HG03159 (cell line): ENCODE measurements around the gene ASAP2.

Experiments used
- ATAC-seq: cut with Tn5 transposase; IDR thresholded peaks from one replicate; pipeline ENCODE4 v1.9.1; 2021; ENCODE audit warnings: mild to moderate bottlenecking, moderate library complexity; ENCODE audit not compliant: unreplicated experiment

Gene ASAP2

DNA sequence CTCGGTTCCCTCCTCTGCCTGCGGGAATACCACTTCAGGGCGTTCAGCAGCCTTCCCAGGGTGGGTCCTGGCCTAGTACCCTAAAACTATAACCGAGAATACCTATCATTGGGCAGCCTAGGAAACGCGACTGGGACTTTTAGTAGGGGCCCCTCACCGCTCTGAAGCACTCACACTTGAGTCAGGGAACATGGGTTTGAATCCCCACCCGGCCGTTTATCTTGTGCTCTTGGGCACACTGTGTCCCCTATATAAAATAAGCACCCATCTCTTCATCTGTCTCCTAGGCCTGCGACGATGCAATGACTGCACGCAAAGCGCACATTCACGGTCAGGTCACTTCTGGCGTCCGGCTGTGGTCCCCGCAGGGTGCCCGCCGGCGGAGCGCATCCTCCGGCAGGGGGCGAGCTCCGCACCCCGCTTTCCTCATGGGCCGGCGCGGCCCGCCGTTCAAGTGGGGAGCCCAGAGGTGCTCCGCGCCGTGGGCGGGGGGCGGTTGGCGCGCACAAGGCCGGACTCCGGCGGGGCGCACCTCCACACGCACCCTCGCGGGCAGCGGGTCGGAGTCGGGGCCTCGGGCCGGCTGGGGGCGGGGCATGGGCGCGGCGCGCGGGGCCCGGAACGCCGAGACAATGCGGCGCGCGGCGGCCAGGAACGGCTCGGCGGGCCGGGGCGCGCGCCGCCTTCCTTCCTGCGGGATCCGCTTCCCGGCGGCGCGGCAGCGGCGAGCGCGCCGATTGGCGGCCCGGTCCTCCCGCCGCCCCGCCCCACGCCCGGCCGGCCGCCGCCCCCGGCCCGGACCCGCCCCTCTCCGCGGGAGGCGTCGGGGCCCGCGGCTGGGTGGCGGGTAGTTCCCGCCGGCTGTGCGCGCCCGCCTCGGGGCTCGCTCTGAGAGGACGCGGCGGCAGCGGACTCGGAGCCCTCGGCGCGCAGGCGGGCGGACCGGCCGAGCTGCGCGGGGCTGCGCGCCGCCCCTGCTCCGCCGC lies at the start of gene ASAP2:
Gene ASAP2, plus strand, starts transcription at position 850 of the 986 bp plus-strand sequence. CDS start 293 bp downstream, outside the sequence.
- no peak for ATAC-seq

GRCh38 chr2:9158786-9159779 lies 47.5 kb upstream of the ASAP2 start:
- ATAC-seq: no peak

- ATAC-seq: no peak
Measured at GRCh38 chr2:9160732-9161131, 45.9 kb upstream of the ASAP2 start.

DNA sequence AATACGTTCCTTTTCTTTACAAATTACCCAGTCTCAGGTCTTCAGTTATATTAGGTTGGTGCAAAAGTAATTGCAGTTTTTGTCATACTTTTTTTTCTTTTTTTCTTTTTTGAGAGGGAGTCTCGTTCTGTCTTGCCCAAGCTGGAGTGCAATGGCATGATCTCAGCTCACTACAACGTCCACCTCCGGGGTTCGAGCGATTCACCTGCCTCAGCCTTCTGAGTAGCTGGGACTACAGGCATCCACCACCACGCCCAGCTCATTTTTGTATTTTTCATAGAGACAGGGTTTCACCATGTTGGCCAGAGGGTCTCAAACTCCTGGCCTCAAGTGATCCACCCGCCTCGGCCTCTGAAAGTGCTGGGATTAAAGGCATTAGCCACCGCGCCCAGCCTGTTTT lies 43.8 kb upstream of the ASAP2 start:
- ATAC-seq: no peak

DNA sequence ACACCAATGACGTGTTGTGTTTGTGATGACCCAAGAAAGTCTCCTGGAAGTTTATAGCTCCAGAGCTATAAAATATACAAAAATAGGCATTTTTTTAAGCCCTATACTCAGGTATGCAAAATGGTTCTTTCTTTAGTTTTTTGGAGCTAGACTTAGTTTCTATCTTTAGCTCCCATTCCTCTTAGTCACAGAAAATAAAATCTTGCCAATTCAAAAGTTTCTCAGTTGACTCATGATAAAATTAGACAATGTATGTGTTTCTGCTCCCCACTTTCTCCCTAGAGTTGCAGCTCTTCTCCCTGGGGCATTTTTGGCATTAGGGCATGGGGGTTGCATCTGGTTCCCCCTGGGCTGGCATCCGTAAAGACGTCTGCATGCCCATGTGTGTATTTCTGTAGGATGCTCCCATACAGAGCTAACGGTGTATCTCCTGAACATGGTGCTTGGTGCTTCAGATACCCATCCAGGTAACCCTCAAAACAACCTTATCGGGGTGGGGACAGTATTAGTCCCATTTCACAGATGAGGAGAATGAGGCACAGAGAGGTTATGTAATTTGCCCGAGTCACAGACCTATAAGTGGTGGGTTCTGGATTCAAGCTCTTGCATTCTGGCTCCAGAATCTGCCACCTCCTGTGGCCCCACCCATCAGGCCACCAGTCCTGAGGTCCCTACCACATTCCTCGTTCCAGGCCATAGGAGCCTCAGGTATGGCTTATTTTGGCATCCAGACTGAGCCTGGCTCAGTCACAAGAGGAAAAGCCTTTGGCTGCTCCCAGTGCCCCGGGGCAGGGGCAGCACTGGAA lies 43.1 kb upstream of the ASAP2 start:
- no peak for ATAC-seq

GRCh38 chr2:9164112-9164608 lies 42.5 kb upstream of the ASAP2 start:
- no peak for ATAC-seq

GRCh38 chr2:9165625-9166024 lies 41.0 kb upstream of the ASAP2 start:
- ATAC-seq: no peak

GRCh38 chr2:9166579-9167377 lies 39.8 kb upstream of the ASAP2 start:
- ATAC-seq: no peak

- ATAC-seq: no peak
Measured at GRCh38 chr2:9167718-9168657, 38.6 kb upstream of the ASAP2 start.

GRCh38 chr2:9168821-9169221 lies 37.8 kb upstream of the ASAP2 start:
- ATAC-seq: no peak

DNA sequence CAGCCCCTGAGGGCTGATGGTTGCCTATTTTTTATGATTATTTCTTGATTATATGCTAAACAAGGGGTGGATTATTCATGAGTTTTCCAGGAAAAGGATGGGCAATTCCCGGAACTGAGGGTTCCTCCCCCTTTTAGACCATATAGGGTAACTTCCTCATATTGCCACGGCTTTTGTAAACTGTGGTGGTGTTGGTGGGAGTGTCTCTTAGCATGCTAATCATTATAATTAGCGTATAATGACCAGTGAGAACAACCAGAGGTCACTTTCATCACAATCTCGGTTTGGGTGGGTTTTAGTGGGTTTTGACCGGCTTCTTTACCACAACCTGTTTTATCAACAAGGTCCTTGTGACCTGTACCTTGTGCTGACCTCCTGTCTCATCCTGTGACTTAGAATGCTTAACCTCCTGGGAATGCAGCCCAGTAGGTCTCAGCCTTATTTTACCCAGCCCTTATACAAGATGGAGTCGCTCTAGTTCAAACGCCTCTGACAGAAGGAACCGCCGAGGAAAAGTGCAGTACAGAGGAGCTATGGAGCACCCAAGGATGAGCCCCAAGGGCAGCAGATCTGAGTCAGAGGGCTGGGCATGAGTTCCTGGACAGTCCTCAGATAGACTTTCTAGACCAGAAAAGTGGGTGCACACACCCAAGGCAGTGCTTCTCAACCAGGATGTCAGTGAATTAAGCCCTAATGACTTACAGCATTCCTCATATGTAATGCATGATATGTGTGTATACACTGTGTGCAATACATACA lies 37.1 kb upstream of the ASAP2 start:
- ATAC-seq: no peak

DNA sequence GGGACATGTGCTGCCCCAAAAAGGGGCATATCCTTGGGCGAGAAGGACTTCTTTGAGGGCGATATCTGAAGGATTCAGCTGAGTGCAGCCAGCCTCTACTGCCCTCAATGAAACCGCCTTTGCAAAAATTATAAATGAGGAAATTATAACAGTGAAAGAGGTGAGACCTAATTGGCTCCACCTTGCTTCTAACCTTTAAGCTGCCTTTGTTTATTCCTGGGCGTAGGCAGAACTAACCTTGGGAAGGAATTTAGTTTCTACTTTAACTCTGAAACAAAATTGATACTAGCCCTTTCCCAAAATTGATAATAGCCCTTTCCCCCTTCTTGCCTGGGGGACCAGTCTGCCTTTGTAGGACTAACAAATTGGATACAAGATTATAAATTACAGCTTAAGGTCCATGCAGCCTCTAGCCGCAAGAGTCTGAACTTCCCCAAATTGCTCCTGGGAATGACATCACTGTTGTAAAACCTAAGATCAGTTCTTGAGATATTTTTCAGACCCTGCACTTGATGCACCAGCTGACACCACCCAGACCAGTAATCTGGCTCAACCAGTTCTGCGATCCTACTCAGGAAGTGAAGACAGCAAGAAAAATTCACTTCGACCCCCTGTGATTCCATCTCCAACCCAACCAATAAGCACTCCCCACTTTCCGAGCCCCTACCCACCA lies 36.0 kb upstream of the ASAP2 start:
- ATAC-seq: no peak

DNA sequence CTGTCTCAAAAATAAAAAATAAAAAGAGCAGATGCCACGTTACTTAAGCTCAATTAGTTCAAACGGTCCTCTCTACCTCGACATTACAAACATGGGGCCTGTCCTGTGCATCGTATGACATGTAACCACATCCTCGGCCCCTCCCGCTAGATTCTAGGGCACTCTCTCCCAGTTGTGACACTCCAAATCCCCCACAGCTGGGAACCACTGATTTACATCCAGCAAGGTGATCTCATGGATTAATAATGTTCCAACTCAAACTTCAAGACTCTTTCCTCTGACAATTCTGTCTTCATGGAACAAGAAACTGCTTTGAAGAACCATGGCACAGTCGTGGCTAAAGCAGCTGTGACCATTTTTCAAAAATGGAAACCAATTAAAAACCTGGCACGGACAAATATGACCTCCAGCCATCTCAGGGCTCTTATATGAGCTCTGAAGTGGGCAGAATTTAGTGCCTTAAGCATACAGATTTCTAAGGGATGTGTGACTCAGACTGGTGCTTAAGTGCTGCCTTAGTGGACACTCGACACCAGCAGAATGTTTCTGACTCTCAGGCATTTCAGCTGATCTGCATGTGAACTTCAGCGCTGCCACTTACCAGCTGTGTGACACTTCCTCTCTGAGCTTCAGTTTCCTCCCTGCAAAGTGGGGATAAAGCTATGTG lies 31.7 kb upstream of the ASAP2 start:
- ATAC-seq: no peak

DNA sequence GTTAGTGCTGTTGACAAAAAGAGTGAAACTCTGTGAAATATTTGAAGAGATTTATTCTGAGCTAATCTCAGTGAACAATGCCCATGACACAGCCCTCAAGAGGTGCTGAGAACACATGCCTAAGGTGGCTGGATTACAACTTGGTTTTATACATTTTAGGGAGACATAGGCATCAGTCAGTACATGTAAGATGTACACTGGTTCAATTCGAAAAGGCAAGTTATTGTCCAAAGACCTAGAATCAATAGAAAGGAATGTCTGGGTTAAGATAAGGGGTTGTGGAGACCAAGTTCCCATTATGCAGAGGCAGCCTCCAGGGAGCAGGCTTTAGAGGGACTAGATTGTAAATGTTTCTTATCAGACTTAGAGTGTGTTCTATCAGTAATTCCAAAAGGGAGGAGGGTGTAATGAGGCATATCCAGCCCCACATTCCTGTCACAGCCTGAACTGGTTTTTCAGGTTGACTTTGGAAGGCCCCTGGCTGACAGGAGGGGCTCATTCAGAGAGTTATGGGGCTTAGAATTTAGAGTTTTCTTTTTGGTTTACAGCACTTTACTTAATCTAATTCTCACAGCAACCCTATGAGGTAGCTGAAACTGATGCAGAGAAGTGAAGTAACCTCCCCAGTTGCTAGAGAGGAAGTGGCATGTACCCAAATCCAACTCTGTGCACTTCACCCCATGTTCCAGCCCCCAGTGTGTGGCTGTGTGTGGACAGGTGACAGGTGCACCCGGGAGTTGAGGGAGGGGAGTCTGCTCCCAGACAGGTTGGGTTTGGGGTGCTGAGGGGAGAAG lies 28.3 kb upstream of the ASAP2 start:
- ATAC-seq: no peak

DNA sequence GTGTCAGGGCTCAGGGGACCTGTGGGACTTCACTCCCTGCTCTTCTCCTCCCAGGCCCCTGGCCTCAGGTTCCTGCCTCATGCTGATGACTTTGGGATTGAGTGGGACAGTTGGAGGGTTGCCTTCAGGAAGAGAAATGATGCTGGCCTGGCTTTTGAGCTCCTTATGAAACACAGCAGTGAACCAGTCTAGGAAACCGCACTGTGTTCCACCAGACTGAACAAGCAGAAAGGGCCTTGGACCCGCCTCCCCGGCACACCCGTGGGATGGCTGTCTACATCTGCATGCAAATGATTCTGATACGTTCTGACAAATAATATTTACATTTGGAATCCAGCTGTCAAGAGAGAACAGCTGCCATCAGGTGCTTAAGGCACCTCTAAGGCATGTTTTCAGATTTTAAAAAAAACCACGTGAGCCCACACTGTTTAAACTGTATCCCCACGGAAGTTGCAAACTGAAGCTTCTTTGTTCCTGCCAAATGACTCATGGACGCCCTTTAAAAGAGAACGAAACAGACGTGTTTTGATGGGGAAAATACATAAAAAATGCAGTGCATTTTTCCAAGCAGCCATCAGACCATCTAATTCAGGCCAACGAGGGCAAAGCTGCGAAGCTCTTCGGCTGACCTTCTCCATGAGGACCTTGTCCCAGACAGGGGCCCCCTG lies 27.6 kb upstream of the ASAP2 start:
- ATAC-seq: no peak
